ENCODE results near the gene CDH23.

The CDH23 gene

GRCh38 chr10:71744897-71745663, 348.4 kb downstream of the CDH23 start:
- no peak for DNase-seq (ENCODE audit: low read depth)

- DNase-seq (ENCODE audit: low read depth) = no peak
These were observed 349.0 kb downstream of the CDH23 start for GRCh38 chr10:71745664-71746250.

GRCh38 chr10:71746344-71747037, 349.8 kb downstream of the CDH23 start:
- DNase-seq (ENCODE audit: low read depth) = no peak

- DNase-seq (ENCODE audit: low read depth) = no peak
These were observed 350.4 kb downstream of the CDH23 start for GRCh38 chr10:71747039-71747531.

GRCh38 chr10:71747551-71748523, 351.1 kb downstream of the CDH23 start:
- no peak for DNase-seq (ENCODE audit: low read depth)

GRCh38 chr10:71748671-71749191, 352.0 kb downstream of the CDH23 start:
- peak; percentile 44 for DNase-seq (ENCODE audit: low read depth)

GRCh38 chr10:71749396-71749795, 352.7 kb downstream of the CDH23 start:
- DNase-seq (ENCODE audit: low read depth) = no peak

GRCh38 chr10:71750124-71750841, 353.6 kb downstream of the CDH23 start:
- no peak for DNase-seq (ENCODE audit: low read depth)

- no peak for DNase-seq (ENCODE audit: low read depth)
These were observed 354.3 kb downstream of the CDH23 start for GRCh38 chr10:71750986-71751385.

- DNase-seq (ENCODE audit: low read depth) = no peak
These were observed 354.9 kb downstream of the CDH23 start for GRCh38 chr10:71751515-71752224.

- no peak for DNase-seq (ENCODE audit: low read depth)
These were observed 355.8 kb downstream of the CDH23 start for GRCh38 chr10:71752391-71753090.

GRCh38 chr10:71753091-71753959, 356.6 kb downstream of the CDH23 start:
- no peak for DNase-seq (ENCODE audit: low read depth)

GRCh38 chr10:71753960-71754505, 357.3 kb downstream of the CDH23 start:
- DNase-seq (ENCODE audit: low read depth) = no peak

- DNase-seq (ENCODE audit: low read depth) = no peak
These were observed 357.8 kb downstream of the CDH23 start for GRCh38 chr10:71754562-71754961.

- no peak for DNase-seq (ENCODE audit: low read depth)
These were observed 358.6 kb downstream of the CDH23 start for GRCh38 chr10:71755179-71755879.

GRCh38 chr10:71756311-71757191, 359.8 kb downstream of the CDH23 start:
- DNase-seq (ENCODE audit: low read depth) = no peak

Measured in stimulated activated CD8-positive, alpha-beta memory T cell treated with anti-CD3 and anti-CD28 coated beads, Interleukin-12 subunit alpha, Interleukin-12 subunit beta, amount 100 ng/mL, for 1 hour (primary cell).